ENCODE results near the gene MYH13.

MYH13 gene

GRCh38 chr17:10251212-10251948 lies 121.4 kb downstream of the MYH13 start:
- no peak for DNase-seq (ENCODE audit: low spot score)
